ENCODE measurements around the gene MSGN1.

The MSGN1 gene

GRCh38 chr2:17846676-17847075 lies 30.4 kb downstream of the MSGN1 start:
- POLR2A ChIA-PET = no interaction called here
- H3K36me3 ChIP-seq (ENCODE audit: control insufficient read depth in 2 of 2, insufficient read depth in 1 of 2, low read length in 2 of 2) = no peaks in the 10 kb centered on the region
- CTCF ChIA-PET = interaction anchor here (0.6 to 2.2 kb wide), 6 partner anchors 16 to 376 kb away, joined by 4 to 17 read pairs (median 4); no protein-coding TSS in a partner anchor

More at GRCh38 chr2:17846676-17847075, 30.4 kb downstream of the MSGN1 start:
- H3K4me1 ChIP-seq (ENCODE audit: control insufficient read depth, insufficient read depth, low read length) = no peaks in the 10 kb centered on the region
- no peaks in the 10 kb centered on the region for H3K9me3 ChIP-seq (ENCODE audit: control insufficient read depth, insufficient read depth, low read depth, low read length)
- H3K27ac ChIP-seq (ENCODE audit: extremely low read depth, low read depth, low read length) = no peak overlapping the region
- H3K4me3 ChIP-seq (ENCODE audit: low read depth, low read length) = no peak overlapping the region
- no peak for TF ChIP-seq ZNF544 (tag by site-specific recombination; IDR thresholded peaks at IDR 0.05)
- TF ChIP-seq ZNF2 (tag by site-specific recombination; IDR thresholded peaks at IDR 0.05) = no peak
- no peak for TF ChIP-seq SCRT1 (tag by site-specific recombination; IDR thresholded peaks at IDR 0.05; ENCODE audit: borderline replicate concordance)
- TF ChIP-seq HOXA7 (CRISPR knock-in tag; IDR thresholded peaks at IDR 0.05; ENCODE audit: borderline replicate concordance) = no peak
- no peak for TF ChIP-seq ZNF24 (tag by site-specific recombination; IDR thresholded peaks at IDR 0.05)
- no peak for TF ChIP-seq MZF1 (tag by site-specific recombination; IDR thresholded peaks at IDR 0.05; ENCODE audit: borderline replicate concordance)
- TF ChIP-seq HIC1 (tag by site-specific recombination; IDR thresholded peaks at IDR 0.05) = no peak
- no peak for TF ChIP-seq ZNF704 (tag by site-specific recombination; IDR thresholded peaks at IDR 0.05)
- no peak for TF ChIP-seq ZBTB21 (tag by site-specific recombination; IDR thresholded peaks at IDR 0.05)
- TF ChIP-seq AEBP2 (tag by site-specific recombination; IDR thresholded peaks at IDR 0.05; ENCODE audit: borderline replicate concordance) = no peak
- no peak for TF ChIP-seq OSR2 (tag by site-specific recombination; IDR thresholded peaks at IDR 0.05)
- TF ChIP-seq CTCF (tag by site-specific recombination; IDR thresholded peaks at IDR 0.05) = no peak
- TF ChIP-seq ZSCAN16 (tag by site-specific recombination; IDR thresholded peaks at IDR 0.05) = no peak
- no peak for TF ChIP-seq REST (tag by site-specific recombination; IDR thresholded peaks at IDR 0.05)
- no peak for TF ChIP-seq ZNF707 (tag by site-specific recombination; IDR thresholded peaks at IDR 0.05)
- no peak for TF ChIP-seq EGR2 (tag by site-specific recombination; IDR thresholded peaks at IDR 0.05; ENCODE audit: low read depth)

Measured in HEK293 (cell line).